ENCODE results near the gene MRPL22.

DNA sequence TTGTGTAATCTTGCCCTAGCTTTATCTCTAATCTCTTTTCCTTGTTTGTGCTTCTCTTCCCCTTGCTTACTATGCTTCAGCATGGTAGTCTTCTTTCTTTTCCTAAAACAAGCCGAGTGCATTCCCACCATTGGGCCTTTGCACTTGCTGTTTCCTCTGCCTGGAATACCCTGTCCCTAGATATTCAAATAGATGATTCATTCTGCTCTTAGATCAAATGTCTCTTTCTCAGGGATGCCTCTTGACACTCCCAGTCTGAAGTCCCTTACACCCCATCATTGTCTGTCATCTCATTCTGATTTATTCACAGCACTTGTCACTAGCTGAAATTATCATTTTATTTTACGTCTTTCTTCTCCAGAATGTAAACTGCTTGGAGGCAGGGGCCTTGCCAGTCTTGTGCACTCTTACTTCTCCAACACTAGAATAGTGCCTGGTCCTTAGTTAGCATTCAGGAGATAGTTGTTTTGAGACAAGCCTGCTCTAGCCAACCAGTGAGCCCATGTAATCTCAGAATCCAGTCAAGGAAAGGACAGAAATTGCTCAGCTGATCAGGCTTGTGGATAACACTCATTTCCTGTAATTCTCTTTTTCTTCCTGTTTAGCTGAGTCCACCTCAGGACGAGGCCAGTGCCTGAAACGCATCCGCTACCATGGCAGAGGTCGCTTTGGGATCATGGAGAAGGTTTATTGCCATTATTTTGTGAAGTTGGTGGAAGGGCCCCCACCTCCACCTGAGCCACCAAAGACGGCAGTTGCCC, 25.4 kb downstream of the MRPL22 start:
- TF ChIP-seq, protein P1, sequence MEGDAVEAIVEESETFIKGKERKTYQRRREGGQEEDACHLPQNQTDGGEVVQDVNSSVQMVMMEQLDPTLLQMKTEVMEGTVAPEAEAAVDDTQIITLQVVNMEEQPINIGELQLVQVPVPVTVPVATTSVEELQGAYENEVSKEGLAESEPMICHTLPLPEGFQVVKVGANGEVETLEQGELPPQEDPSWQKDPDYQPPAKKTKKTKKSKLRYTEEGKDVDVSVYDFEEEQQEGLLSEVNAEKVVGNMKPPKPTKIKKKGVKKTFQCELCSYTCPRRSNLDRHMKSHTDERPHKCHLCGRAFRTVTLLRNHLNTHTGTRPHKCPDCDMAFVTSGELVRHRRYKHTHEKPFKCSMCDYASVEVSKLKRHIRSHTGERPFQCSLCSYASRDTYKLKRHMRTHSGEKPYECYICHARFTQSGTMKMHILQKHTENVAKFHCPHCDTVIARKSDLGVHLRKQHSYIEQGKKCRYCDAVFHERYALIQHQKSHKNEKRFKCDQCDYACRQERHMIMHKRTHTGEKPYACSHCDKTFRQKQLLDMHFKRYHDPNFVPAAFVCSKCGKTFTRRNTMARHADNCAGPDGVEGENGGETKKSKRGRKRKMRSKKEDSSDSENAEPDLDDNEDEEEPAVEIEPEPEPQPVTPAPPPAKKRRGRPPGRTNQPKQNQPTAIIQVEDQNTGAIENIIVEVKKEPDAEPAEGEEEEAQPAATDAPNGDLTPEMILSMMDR (conservative IDR thresholded peaks at IDR 0.05), result no peak
- TF ChIP-seq EZH2 (IDR thresholded peaks at IDR 0.05; ENCODE audit: low read depth), result no peak

Data from PC-9 (cell line).